SHP77 treated with DMSO at 0.1 percent for 48 hours (cell line): Measurements from ENCODE around the gene RANGAP1.
"Not testable (repeated sequence)": the region's sequence is repeated elsewhere in the genome, so short reads cannot be mapped to it uniquely, and the experiment has no call there.

Experiments used
- DNase-seq: peaks from one replicate; lab custom pipeline; 2025; lab: John Stamatoyannopoulos, UW

Gene RANGAP1

DNA sequence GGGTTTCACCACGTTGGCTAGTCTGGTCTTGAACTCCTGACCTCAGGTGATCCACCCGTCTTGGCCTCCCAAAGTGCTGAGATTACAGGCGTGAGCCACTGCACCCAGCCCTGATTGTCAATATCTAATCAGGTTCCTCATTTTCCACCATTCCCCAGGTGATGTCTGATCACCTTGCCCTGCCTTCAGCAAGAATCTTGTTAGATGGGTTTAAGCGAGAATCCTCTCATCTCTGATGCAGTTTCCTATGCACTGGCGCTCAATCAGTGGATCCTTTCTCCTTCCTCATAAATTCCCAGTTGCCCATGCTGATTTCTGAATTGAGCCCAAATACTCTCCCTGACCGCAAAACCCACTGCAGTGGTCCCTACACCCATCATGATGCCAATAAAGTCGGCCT lies 14.7 kb upstream of the RANGAP1 start:
- no peak for DNase-seq

DNA sequence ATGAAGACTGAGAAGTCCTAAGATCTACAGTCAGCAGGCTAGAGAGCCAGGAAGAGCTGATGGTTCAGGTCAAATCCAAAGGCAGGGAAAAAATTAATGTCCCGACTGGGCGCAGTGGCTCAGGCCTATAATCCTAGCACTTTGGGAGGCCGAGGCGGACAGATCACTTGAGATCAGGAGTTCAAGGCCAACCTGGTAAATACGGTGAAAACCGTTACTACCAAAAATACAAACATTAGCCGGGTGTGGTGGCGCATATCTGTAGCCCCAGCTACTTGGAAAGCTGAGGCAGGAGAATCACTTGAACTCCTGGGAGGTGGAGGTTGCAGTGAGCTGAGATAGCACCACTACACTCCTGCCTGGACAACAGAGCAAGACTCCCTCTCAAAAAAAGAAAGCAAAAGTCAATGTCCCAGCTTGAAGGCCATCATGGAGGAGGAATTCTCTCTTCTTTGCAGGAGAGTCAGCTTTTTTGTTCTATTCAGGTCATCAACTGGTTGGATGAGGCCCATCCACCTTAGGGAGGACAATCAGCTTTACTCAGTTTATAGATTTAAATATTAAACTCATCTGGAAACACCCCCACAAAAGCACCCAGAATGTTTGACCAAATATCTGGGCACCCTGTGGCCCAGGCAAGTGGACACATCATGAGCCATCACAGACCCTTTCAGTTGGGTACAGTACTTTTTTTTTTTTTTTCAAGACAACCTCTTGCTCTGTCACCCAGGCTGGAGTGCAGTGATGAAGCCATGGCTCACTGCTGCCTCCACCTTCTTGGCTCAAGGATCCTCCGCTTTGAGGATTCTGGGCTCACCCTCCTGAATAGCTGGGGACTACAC lies 11.1 kb upstream of the RANGAP1 start:
- DNase-seq, result no peak

DNA sequence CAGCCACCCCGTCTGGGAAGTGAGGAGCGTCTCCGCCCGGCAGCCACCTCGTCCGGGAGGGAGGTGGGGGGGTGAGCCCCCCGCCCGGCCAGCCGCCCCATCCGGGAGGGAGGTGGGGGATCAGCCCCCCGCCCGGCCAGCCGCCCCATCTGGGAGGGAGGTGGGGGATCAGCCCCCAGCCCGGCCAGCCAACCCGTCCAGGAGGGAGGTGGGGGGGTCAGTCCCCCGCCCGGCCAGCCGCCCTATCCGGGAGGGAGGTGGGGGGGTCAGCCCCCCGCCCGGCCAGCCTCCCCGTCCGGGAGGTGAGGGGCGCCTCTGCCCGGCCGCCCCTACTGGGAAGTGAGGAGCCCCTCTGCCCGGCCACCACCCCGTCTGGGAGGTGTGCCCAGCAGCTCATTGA lies 8.8 kb upstream of the RANGAP1 start:
- not testable (repeated sequence) for DNase-seq

DNA sequence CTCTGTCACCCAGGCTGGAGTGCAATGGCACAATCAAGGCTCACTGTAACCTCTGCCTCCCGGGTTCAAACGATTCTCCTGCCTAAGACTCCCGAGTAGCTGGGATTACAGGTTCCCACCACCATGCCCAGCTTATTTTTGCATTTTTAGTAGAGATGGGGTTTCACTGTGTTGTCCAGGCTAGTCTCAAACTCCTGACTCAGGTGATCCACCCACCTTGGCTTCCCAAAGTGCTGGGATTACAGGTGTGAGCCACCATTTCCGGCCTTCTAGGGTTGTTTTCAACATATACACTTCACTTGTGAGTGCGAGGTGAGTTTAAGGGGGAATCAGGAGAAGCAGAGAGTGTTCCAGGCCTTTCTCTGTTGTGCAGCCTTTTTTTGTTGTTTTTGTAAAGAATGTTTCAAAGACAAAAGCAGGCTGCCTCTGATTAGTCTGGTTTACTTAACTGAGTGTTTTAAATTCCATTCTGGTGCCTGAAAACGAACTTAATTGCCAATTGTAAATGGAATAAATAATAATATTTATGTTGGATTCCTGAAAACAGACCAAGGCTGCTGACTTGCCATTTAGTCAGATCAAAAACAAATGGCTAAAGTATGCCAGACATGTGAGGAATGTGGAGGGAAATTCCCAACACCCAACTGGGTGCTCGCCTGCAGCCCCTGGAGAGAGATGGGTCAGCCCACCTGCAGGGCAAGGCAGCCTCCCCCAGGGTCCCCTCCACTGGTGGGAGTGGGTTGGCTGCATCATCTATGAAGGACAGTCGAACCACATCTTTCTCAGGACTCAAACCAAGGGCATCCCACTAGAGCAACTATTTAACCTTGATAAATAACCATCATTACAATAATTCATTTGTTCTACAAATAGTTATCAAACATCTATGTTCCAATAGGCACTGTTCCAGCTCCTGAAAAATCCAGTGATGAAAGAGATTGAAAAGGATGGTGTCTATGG lies 4.6 kb upstream of the RANGAP1 start:
- DNase-seq, result no peak

DNA sequence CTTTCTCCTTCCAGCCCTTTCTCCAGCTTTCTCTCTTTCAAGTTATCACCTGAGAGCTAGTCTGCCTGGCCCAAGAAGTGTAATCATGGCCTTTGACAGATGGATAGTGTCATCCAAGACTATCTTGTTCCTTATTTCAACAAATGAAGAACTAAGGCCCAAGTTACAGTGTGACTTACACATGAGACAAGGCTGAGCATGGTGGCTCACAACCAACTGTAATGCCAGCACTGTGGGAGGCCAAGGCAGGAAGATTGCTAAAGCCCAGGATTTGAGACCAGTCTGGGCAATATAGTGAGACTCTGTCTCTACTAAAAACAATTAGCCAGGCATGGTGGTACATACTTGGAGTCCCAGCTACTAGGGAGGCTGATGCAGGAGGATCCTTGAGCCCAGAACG lies 3.7 kb upstream of the RANGAP1 start:
- no peak for DNase-seq

DNA sequence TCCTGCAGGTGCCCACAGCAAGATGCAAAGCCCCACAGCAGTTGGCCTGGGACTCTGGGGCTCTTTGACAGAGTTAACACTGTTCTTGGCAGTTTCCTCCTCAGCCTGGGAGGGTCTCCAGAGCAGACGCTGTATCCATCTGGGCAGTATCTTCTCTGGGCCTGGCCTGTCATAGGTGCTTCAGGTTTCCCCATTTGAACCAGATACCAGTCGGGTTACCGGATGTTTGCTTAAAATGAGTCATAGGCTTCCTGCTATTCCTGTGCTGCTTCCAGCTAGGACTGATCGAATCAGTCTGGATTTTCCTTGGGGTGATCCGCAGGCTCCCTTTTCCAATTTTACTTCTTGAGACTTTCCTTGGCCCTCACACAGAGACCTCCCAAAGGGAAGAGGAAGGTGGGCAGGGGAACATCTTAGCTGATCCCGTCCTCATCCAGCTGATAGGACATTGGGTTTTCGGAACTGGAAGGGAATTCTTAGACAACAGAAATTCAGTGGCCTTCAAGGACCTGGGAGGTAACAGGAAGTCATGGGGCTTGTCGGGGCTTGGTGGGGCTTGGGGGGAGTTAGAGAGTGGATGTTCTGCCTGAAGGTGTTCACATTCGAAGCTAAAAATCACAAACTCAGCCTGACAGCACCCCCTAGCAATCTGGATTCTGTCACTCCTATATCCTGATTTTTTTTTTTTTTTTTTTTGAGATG lies 2.4 kb upstream of the RANGAP1 start:
- DNase-seq, result peak; percentile 87

DNA sequence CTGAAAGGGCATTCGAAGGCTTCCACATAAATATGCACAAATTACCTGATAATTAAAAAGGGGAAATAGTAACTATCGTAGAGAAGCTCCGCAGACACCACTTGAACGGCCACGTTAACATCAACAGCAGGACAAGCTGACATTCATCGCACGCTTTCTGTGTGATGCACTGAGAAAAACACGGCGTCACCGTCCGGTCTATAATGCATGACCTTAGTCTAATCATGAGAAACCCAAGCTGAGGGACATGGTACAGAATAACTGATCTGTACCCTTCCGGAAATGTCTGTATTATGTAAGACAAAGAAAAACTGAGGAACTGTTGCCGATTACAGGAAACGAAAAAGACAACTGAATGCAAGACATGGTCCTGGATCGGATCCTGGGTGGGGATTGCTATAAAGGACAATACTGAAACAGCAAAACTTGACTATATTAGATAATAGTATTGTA lies 678 bp upstream of the RANGAP1 start:
- DNase-seq, result no peak

GRCh38 chr22:41285441-41285819 lies 557 bp downstream of the RANGAP1 start:
- DNase-seq, result peak; percentile 17

DNA sequence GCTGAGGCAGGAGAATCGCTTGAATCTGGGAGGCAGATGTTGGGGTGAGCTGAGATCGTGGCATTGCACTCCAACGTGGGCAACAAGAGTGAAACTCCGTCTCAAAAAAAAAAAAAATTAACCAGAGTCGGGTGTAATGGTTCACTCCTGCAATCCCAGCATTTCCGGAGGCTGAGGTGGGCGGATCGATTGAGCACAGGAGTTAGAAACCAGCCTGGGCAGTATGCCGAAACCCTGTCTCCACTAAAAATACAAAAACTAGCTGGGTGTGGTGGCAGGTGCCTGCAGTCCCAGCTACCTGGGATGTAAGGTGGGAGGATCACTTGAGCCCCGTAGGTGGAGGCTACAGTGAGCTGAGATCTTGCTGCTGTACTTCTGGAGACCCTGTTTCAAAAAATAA lies 1.5 kb downstream of the RANGAP1 start:
- no peak for DNase-seq

DNA sequence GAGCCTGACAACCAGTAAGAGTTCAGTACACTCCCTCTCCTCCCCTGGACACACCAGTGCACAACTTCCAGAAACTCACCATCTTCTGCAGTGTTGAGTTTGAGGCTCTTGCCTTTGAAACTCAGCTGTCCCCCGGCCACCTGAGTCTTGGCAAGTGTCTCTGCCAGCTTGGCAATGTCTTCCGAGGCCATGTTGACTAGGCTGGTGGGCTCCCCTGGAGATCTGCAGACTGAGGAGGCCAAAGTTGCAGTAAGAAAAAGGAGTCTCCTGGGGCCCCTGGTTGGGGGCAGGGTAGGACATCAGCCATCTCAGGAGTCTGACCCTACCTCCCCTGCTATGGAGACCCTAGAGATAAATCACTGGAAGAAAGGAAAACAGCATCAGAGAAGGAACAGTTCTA lies 5.1 kb downstream of the RANGAP1 start:
- DNase-seq, result no peak

DNA sequence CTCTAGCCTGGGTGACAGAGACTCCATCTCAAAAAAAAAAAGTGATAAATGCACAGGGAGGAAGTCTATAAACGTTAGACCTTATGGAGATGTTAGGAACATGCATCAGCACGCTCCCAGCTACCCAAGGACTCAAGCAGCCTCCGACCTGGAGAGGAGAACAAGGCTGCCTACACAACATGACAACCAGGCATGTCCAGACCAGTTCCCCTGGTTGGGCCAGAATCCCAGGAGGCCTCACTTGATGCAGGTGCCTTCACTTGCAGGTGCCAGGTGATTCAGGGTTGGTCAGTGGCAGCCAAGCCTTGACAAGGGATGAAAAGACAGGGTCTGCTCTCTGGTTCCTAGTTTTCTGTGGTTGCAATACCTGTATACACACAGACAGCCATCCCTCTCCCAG lies 5.9 kb downstream of the RANGAP1 start:
- DNase-seq, result no peak

DNA sequence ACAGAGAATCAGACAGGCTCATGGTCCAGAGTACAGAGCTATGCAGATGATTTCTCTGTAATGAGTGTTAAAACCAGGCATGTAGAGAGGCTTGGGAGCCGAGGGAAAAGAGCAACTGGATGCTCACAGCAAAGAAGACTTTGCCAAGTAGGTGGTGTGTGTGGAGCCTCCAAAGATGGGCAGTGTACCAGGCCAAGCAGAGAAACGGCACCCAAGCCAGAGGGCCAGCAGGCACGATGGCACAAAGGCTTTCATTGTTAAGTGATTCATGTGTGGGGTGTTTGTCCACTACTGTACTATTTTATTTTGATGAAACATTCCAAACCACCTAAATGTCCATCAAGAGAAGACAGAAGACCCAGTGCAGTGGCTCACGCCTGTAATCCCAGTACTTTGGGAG lies 11.1 kb downstream of the RANGAP1 start:
- no peak for DNase-seq

- no peak for DNase-seq
Observed at GRCh38 chr22:41273128-41273527, 12.9 kb downstream of the RANGAP1 start.

GRCh38 chr22:41271787-41272186 lies 14.2 kb downstream of the RANGAP1 start:
- DNase-seq, result no peak

- DNase-seq, result no peak
Observed at GRCh38 chr22:41267958-41268357, 18.0 kb downstream of the RANGAP1 start.

GRCh38 chr22:41264408-41264941 lies 21.5 kb downstream of the RANGAP1 start:
- no peak for DNase-seq

DNA sequence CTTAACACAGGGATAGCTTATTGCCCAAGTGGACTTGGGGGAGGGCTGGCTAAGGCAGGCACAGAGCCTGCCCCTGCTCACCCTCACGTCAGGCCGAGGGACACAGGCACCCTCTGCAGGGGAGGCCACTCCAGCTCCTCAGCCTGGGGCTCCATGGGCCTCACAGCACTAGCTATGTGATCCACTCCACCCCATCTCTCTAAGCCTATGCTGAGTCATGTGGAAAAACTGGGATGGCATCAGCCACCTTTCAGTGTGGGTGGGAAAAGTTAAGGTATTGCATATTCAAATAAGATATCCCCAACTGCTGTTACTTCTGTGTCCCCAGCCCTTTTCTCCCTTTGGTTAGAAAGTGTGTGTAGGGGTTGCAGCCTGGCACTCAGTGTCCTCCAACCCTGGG lies 22.3 kb downstream of the RANGAP1 start:
- no peak for DNase-seq

DNA sequence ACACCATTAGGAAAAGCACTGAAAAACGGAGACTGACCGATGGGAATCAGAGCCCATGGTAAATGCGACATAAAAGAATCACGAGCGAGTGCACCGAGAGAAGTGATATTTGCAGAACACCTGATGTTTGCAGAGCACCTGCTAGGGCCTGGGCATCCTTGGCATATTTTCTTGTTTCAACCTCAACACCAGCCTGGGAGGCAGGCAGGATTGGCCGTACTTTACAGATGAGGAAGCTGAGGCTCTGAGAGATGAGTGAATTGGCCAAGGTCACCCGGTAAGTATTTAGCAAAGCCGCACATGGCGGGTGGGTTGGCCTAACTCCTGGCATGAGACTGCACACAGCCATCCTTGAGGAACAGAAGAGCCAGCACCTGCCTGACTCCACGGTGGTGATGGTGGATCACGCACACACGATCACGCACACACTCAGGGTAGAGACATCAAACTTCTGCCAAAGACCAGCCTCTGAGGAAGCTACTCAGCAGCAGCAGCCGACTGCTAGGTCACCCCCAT lies 23.7 kb downstream of the RANGAP1 start:
- DNase-seq, result no peak

GRCh38 chr22:41261541-41262249 lies 24.3 kb downstream of the RANGAP1 start:
- no peak for DNase-seq

DNA sequence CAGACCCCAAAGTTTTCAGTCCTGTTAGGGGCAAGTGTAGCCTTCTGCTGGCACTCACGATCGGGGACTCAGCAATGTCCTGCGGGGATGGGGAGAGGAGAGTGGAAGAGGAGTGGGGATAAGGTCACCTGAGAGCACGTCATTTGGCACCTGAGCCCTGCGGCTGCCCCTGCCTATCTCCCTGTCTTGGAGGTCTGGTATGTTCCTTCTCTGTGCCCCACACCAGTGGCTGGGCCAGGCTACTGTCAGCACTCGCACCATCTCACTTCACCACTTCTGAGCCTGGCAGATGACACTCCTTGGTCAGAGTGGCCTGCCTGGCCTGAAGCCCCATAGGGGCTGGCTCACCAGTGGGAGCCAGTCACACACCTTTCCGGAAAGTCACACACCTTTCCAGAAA lies 25.1 kb downstream of the RANGAP1 start:
- no peak for DNase-seq

DNA sequence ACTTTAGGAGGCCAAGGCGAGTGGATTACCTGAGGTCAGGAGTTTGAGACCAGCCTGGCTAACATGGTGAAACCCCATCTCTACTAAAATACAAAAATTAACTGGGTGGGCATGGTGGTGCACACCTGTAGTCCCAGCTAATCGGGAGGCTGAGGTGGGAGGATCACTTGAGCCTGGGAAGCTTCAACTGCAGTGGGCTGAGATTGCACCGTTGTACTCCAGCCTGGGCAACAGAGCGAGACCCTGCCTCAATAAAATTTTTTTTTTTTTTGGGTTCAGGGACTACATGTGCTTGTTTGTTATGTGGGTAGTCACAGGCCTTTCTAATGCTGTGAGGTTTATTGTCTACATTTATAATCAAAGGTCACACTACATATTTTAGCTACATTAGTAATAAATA lies 26.2 kb downstream of the RANGAP1 start:
- DNase-seq, result not testable (repeated sequence)
